ENCODE results near the gene RBM33.

RBM33 gene, protein sequence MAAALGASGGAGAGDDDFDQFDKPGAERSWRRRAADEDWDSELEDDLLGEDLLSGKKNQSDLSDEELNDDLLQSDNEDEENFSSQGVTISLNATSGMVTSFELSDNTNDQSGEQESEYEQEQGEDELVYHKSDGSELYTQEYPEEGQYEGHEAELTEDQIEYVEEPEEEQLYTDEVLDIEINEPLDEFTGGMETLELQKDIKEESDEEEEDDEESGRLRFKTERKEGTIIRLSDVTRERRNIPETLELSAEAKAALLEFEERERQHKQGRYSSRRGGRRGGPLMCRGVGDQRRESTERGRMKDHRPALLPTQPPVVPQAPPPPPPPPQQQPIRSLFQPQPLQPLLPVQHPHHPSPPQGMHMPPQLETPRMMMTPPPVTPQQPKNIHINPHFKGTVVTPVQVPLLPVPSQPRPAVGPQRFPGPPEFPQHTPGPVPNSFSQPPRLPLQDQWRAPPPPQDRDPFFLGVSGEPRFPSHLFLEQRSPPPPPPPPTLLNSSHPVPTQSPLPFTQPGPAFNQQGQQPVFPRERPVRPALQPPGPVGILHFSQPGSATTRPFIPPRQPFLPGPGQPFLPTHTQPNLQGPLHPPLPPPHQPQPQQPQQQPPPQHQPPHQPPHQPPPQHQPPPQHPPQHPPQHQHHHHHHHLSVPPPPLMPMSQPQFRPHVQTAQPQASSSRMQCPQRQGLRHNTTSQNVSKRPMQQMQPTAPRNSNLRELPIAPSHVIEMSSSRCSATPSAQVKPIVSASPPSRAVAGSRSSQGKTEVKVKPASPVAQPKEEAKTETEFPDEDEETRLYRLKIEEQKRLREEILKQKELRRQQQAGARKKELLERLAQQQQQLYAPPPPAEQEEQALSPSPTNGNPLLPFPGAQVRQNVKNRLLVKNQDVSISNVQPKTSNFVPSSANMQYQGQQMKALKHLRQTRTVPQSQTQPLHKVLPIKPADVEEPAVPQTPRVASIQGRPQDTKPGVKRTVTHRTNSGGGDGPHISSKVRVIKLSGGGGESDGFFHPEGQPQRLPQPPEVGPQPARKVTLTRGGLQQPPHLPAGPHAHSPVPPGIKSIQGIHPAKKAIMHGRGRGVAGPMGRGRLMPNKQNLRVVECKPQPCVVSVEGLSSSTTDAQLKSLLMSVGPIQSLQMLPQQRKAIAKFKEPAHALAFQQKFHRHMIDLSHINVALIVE

DNA sequence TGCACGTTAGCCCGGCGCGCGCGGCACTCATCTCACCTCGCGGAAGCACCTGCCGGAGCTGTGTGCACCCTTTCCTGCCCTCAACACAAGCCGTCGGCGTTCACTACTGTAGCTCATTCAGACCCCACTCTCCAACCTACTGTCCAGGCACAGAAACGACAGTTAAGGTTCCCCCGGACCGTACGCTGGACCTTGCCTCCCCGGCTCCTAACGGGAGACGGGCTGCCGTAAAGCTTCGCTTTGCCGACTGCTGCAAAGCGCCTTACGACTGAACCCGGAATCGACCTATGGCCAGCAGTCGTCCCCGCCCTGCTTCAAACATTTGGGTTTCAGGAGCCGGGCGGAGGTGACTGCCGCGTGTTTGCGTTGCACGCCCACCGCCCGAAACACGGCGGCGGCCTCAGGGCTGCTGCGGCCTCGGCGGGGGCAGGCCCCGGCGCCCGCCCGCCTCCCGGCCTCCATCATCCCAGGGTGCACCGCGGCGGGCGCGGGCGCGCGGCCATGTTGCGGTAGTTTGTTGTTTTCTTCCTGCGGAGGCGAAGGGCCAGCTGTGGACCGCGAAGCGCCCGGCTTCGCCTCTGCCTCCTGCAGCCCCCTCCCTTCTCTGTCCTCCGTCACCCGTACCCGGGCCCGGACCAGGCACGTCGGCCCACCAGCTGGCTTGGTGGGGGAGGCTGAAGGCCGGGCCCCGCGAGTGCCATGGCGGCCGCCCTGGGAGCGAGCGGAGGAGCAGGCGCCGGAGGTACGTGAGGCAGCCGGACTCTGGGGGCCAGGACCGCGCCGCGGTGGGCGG is at the start of gene RBM33:
Gene RBM33 (plus strand): TSS at position 484 of the 793 bp plus-strand sequence. CDS start 216 bp downstream, at position 700.
- peaks cover 7% of the 10 kb centered on the region for H3K9me3 Mint-ChIP-seq
- H3K27me3 Mint-ChIP-seq = peaks cover 2% of the 10 kb centered on the region
- H3K36me3 Mint-ChIP-seq (ENCODE audit: insufficient read depth) = peaks cover 28% of the 10 kb centered on the region
- H3K4me3 Mint-ChIP-seq = peak within 1 kb of the TSS; percentile 93
- ATAC-seq (replicated peaks; ENCODE audit: extremely low read depth, poor library complexity, severe bottlenecking) (peak; percentile 82), DNase-seq (ENCODE audit: low spot score in 2 of 2) (peak; percentile 71 to 74)
- H3K27ac Mint-ChIP-seq (ENCODE audit: low read depth) = peak within 1 kb of the TSS; percentile 99
- H3K4me1 Mint-ChIP-seq = peaks cover 50% of the 10 kb centered on the region

DNA sequence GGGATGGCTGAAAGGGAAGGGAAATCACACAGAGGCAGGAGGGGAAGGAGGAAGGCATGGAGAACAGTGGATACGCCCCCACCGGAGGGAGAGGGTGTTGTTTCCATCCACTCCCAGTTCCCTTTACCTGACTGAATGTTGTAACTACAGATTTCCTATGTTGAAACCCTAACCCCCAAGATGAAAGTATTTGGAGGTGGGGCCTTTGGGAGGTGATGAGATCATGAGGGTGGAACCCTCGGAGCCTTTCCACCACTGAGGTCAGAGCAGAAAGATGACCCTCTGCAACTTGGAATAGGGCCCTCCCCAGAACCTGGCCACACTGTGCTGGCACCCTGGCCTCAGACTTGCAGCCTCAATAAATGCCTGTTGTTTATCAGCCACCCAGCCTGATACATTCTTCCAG is 49.5 kb upstream of the RBM33 start:
- Mint-ChIP-seq H3K9me3 (no peaks in the 10 kb centered on the region), H3K4me3 (no peak overlapping the region), H3K4me1 (peaks cover 6% of the 10 kb centered on the region), H3K27me3 (peaks cover 51% of the 10 kb centered on the region), H3K27ac (ENCODE audit: low read depth) (no peak overlapping the region), H3K36me3 (ENCODE audit: insufficient read depth) (no peaks in the 10 kb centered on the region)
- DNase-seq (ENCODE audit: low spot score in 2 of 2) = no peak
- no peak for ATAC-seq (replicated peaks; ENCODE audit: extremely low read depth, poor library complexity, severe bottlenecking)

DNA sequence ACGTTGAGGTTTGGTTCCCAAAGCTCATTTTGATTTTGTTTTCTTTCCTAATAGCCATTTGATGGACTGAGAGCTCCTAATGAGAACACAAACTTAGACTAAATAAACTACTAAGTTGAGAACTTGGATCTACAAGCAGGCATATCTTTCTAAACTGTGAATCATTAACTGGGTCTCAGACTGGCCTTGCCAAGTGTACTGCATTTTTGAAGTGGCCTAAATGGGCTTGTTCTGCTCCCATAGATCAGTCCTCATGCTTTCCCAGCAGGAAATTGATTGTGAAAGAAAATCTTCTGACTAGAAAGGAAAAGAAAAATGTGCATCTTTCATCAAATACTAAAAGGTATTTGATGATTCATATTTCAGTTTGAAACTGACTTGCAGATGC is 46.7 kb upstream of the RBM33 start:
- H3K27me3 Mint-ChIP-seq = peaks cover 64% of the 10 kb centered on the region
- H3K9me3 Mint-ChIP-seq = no peaks in the 10 kb centered on the region
- no peak overlapping the region for H3K4me3 Mint-ChIP-seq
- H3K4me1 Mint-ChIP-seq = peaks cover 6% of the 10 kb centered on the region
- ATAC-seq (replicated peaks; ENCODE audit: extremely low read depth, poor library complexity, severe bottlenecking) (no peak), DNase-seq (ENCODE audit: low spot score in 2 of 2) (no peak)
- H3K36me3 Mint-ChIP-seq (ENCODE audit: insufficient read depth) = no peaks in the 10 kb centered on the region
- no peak overlapping the region for H3K27ac Mint-ChIP-seq (ENCODE audit: low read depth)

DNA sequence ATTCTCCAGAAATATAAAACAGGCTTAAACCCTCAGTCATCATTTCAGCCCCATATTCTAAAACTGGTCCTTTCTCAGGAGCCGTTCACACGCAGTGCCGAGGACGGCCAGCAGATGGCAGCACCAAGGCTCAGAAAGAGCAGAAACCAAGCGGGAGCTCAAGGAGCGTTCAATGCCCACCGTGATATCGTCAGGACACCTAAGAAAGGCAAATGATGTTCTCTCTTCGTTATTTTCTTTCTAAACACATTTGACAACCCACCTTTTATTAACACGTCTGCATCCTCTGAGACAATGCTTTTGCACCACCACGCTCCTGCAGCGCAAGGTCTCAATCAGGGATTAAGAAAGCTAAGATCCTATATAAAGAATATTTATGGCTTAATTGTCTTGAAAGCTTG is 45.7 kb upstream of the RBM33 start:
- Mint-ChIP-seq H3K9me3 (no peaks in the 10 kb centered on the region), H3K27ac (ENCODE audit: low read depth) (no peak overlapping the region), H3K4me3 (no peak overlapping the region), H3K4me1 (peaks cover 6% of the 10 kb centered on the region), H3K36me3 (ENCODE audit: insufficient read depth) (no peaks in the 10 kb centered on the region), H3K27me3 (peaks cover 66% of the 10 kb centered on the region)
- DNase-seq (ENCODE audit: low spot score in 2 of 2) (peak; percentile 64 to 77), ATAC-seq (replicated peaks; ENCODE audit: extremely low read depth, poor library complexity, severe bottlenecking) (no peak)

DNA sequence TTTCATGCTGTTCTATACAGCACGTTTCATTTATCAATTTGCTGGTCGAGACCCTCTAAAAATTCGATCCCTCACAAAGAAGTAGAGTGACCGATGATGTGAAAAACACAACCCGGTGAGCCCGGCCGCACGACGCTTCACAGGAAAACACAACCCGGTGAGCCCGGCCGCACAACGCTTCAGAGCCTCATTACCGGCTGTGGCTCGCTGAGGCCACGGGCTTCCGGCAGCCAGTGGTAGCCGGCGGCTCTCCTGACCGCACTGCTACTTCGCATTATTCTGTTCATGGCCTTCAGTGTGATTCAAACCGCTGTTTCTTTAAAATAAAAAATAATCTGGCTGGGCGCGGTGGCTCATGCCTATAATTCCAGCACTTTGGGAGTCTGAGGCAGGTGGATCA is 42.3 kb upstream of the RBM33 start:
- Mint-ChIP-seq H3K9me3 (no peaks in the 10 kb centered on the region), H3K4me1 (peaks cover 6% of the 10 kb centered on the region), H3K27ac (ENCODE audit: low read depth) (no peak overlapping the region), H3K27me3 (peaks cover 66% of the 10 kb centered on the region), H3K36me3 (ENCODE audit: insufficient read depth) (no peaks in the 10 kb centered on the region), H3K4me3 (no peak overlapping the region)
- DNase-seq (ENCODE audit: low spot score in 2 of 2) (no peak), ATAC-seq (replicated peaks; ENCODE audit: extremely low read depth, poor library complexity, severe bottlenecking) (no peak)

DNA sequence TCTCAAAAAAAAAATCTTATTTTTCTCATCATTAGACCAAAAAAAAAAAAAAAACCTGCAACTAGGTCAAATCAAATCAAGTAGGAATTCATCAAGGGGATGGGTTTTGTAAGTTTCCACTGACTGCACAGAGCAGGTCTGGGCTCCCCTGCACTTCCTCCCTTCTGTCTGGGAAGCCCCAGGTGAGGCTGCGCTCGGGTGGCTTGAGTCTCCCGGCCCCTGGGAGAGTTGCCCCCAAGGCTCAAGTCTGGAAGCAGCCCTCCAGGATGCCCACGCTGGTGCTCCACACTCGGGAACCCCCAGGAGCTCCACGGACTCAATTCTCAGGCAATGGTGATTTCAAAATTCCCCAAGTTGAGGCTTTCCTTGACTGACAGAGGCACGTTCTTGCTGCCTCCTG is 41.7 kb upstream of the RBM33 start:
- ATAC-seq (replicated peaks; ENCODE audit: extremely low read depth, poor library complexity, severe bottlenecking) (no peak), DNase-seq (ENCODE audit: low spot score in 2 of 2) (no peak)
- no peaks in the 10 kb centered on the region for H3K9me3 Mint-ChIP-seq
- peaks cover 66% of the 10 kb centered on the region for H3K27me3 Mint-ChIP-seq
- peaks cover 6% of the 10 kb centered on the region for H3K4me1 Mint-ChIP-seq
- H3K27ac Mint-ChIP-seq (ENCODE audit: low read depth) = no peak overlapping the region
- no peaks in the 10 kb centered on the region for H3K36me3 Mint-ChIP-seq (ENCODE audit: insufficient read depth)
- no peak overlapping the region for H3K4me3 Mint-ChIP-seq

DNA sequence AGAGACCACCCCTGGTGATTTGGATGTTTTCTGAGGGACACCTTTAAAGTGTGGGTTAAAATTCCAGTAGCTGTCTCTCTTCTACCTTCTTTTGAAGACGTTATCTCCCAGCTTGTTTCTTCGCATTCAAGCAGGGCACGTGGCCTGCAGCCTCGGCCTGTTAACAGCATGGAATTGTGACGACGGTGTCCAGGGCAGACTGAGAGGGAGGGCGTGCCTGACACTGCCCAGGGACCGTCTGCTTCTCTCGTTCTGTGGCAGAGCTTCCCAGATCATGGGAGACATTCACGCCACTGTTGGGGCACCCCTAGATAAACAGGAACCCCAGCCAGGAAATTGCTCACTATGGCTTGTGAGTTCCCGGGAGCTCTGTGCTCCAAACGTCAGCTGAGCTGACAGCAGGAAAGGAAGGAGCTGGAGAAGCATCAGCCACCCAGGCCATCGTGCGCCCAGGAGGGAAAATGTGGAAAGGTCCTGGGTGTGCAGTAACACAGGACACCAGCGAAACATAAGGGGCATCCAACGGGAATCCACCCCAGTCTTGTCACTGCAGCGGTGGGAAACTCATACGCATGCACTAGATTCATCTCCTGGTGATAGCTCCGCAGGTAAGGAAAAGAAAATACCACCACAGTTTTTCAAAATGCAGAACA is 41.1 kb upstream of the RBM33 start:
- no peak for DNase-seq (ENCODE audit: low spot score in 2 of 2)
- Mint-ChIP-seq H3K9me3 (no peaks in the 10 kb centered on the region), H3K27ac (ENCODE audit: low read depth) (no peak overlapping the region), H3K36me3 (ENCODE audit: insufficient read depth) (no peaks in the 10 kb centered on the region), H3K27me3 (peaks cover 64% of the 10 kb centered on the region), H3K4me1 (peaks cover 6% of the 10 kb centered on the region), H3K4me3 (no peak overlapping the region)
- no peak for ATAC-seq (replicated peaks; ENCODE audit: extremely low read depth, poor library complexity, severe bottlenecking)

DNA sequence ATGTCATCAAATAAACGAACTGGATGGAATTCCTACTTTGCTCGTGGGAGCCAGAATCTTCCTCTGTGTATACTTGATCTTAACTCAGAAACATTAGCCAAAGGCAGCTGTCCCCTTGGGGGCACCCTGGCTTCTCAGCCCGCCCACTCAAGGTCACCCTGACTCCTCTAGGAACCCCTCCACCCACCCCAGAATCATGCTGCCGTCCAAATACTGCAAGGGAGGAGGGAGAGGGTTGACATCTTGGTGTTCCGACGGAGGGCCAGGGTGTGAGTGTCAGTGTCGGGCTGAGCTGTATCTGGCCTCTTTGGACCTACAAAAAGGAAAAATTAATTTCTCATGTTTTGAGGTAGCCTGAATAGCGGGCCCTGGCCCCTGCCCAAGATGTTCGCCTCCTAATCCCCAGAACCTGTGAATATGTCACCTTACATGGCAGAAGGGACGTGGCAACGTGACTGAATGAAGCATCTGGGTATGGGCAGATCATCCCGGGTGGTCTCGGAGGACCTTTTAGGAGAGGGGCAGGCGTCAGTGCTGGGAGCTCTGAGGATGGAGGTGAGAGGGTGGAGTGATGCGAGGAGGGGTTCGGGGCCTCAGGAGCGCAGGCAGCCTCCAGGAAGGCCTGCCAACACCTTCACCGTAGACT is 40.5 kb upstream of the RBM33 start:
- ATAC-seq (replicated peaks; ENCODE audit: extremely low read depth, poor library complexity, severe bottlenecking) (no peak), DNase-seq (ENCODE audit: low spot score in 2 of 2) (no peak)
- Mint-ChIP-seq H3K27ac (ENCODE audit: low read depth) (no peak overlapping the region), H3K4me1 (peaks cover 2% of the 10 kb centered on the region), H3K9me3 (no peaks in the 10 kb centered on the region), H3K27me3 (peaks cover 64% of the 10 kb centered on the region), H3K36me3 (ENCODE audit: insufficient read depth) (no peaks in the 10 kb centered on the region), H3K4me3 (no peak overlapping the region)

DNA sequence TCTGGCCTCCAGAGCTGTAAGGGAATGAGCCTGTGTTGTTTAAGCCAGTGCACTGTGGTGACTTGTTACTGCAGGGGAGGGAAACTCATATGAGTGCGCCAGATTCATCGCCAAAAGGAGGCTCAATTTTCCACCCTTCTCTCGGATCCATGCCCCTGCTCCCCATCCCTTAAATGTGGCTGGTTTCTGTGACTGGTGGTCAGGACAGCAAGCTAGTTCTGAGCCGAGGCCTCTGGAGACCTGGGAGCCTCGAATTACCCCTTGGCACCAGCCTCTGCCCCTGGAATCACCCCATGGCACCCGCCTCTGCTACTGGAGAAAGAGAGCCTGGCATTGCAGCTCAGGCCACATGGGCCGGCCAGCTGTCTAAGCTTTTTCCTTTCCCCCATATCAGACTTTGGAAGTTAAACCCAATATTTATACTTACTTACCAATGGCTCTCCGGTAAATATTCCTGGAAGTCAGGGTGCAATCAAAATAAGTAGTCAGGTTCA is 39.9 kb upstream of the RBM33 start:
- Mint-ChIP-seq H3K4me1 (no peaks in the 10 kb centered on the region), H3K4me3 (no peak overlapping the region), H3K36me3 (ENCODE audit: insufficient read depth) (no peaks in the 10 kb centered on the region), H3K27ac (ENCODE audit: low read depth) (no peak overlapping the region), H3K27me3 (peaks cover 62% of the 10 kb centered on the region), H3K9me3 (no peaks in the 10 kb centered on the region)
- DNase-seq (ENCODE audit: low spot score in 2 of 2) (no peak), ATAC-seq (replicated peaks; ENCODE audit: extremely low read depth, poor library complexity, severe bottlenecking) (no peak)

DNA sequence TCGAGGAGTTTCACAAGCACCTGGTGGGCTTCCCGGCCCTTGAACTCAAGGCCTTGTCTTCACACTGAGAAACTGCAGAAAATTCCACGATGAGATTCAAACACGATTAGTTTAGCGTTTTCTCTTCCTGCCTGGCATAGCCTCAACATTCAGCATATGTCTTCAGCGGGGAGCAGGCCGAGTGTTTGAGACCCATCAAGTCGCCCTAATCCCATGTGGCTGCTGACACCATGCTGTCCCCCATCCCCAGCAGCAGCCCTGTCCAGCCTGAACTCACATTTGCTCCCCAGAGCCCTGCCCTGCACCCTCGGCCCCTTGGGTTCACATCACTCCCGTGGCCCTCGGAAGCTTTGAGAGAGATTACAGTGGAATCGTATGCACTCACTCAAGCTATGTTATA is 35.3 kb upstream of the RBM33 start:
- Mint-ChIP-seq H3K27ac (ENCODE audit: low read depth) (no peak overlapping the region), H3K4me3 (no peak overlapping the region), H3K36me3 (ENCODE audit: insufficient read depth) (no peaks in the 10 kb centered on the region), H3K27me3 (peaks cover 46% of the 10 kb centered on the region), H3K9me3 (no peaks in the 10 kb centered on the region), H3K4me1 (no peaks in the 10 kb centered on the region)
- ATAC-seq (replicated peaks; ENCODE audit: extremely low read depth, poor library complexity, severe bottlenecking) = no peak
- no peak for DNase-seq (ENCODE audit: low spot score in 2 of 2)

DNA sequence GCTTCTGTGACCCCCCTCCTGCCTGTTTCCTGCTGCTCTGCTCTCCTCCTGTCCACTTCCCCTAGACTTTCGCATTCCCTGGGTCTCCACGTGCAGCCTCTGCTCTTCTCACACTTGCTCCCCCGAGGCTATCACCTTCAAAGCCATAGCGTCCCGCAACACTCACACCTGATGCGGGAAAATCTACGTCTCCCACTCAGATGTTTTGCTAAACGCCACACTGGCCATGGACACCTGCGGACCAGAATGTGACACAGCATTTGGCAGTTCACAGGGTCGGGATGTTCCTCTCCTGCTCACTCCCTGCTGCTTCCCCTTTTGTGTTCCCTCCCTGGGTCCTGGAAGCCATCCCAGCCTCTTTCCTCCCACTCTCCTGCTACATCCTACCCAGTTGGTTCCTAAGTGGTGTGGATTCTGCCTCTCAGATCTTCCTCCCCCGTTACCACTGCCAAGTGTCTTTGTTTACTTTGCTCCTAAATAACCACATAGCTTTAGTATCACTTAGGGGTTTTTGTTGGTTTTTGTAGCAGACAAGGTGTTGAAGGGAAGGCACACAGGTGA is 33.7 kb upstream of the RBM33 start:
- Mint-ChIP-seq H3K4me3 (no peak overlapping the region), H3K9me3 (peaks cover 10% of the 10 kb centered on the region), H3K27me3 (peaks cover 42% of the 10 kb centered on the region), H3K27ac (ENCODE audit: low read depth) (no peak overlapping the region), H3K4me1 (no peaks in the 10 kb centered on the region), H3K36me3 (ENCODE audit: insufficient read depth) (no peaks in the 10 kb centered on the region)
- ATAC-seq (replicated peaks; ENCODE audit: extremely low read depth, poor library complexity, severe bottlenecking) (no peak), DNase-seq (ENCODE audit: low spot score in 2 of 2) (no peak)

Data from central memory CD8-positive, alpha-beta T cell (primary cell).